A549 (cell line): ENCODE data around the gene CALCOCO1. TPM values are rescaled to one million over a fixed set of nuclear protein-coding genes. Genes with fewer than 3 reads are reported as not detected.
A peak's percentile ranks its signal among the peaks of the same experiment; 100 is the strongest.

Experiments used
- ATAC-seq, 2 experiments: fragments of 200-7000 bp in 1 of 2; fragments of >200 bp in 1 of 2; cut with Nextera tagmentation in 1 of 2; cut with Tn5 transposase in 1 of 2; 3 replicates each; pipeline versions ENCODE4 v1.8.0 to v1.9.1; 2018 to 2020; ENCODE audit warnings: mild to moderate bottlenecking in 1 of 2, moderate library complexity in 1 of 2
- CTCF ChIA-PET: fragments of 300-600 bp; sonication (Branson Sonifier 250); formaldehyde crosslinking; extraction: SDS; loops from one replicate; lab custom pipeline; 2021; ENCODE audit warnings: antibody characterized with exemption, inconsistent platforms; lab: Yijun Ruan, JAX
- POLR2A ChIA-PET: fragments of 350-600 bp; formaldehyde crosslinking; extraction: SDS; loops from one replicate; lab custom pipeline; 2021; ENCODE audit warnings: antibody characterized with exemption, inconsistent platforms; lab: Yijun Ruan, JAX
- DNase-seq, 2 experiments: peaks; one replicate each; pipeline versions ENCODE4 v3.0.0 to v3.0.0-alpha.2; 2011 to 2016; ENCODE audit warnings: low read depth in 1 of 2, low spot score in 1 of 2
- FAIRE-seq: peaks from 2 replicates; lab custom pipeline; 2011; peaks lifted over from hg19 to GRCh38; lab: Jason Lieb, UNC
- H3K27ac ChIP-seq, 2 experiments: fragments of >200 bp; sonication (Bioruptor Twin); formaldehyde crosslinking; 3 replicates each; pipeline ENCODE4 v1.5.1; 2016 to 2017
- H3K4me1 ChIP-seq: fragments of >200 bp; sonication (Bioruptor Twin); formaldehyde crosslinking; 3 replicates; pipeline ENCODE4 v1.6.1; 2016
- H3K4me2 ChIP-seq: fragments of >200 bp; sonication (Bioruptor Twin); formaldehyde crosslinking; 3 replicates; pipeline ENCODE4 v1.6.1; 2016
- H3K4me3 ChIP-seq: fragments of >200 bp; sonication (Bioruptor Twin); formaldehyde crosslinking; 3 replicates; pipeline ENCODE4 v1.5.1; 2016
- H3K9me3 ChIP-seq: fragments of >200 bp; sonication (Bioruptor Twin); formaldehyde crosslinking; 3 replicates; pipeline ENCODE4 v1.6.1; 2016
- BCL3 ChIP-seq: fragments of >200 bp; sonication (Bioruptor Twin); formaldehyde crosslinking; IDR thresholded peaks from 3 replicates; pipeline ENCODE4 v1.6.1; 2016
- CBX2 ChIP-seq: fragments of 200-600 bp; sonication (generic); IDR thresholded peaks from 2 replicates; pipeline ENCODE4 v1.6.1; 2016; ENCODE audit warnings: low read depth, mild to moderate bottlenecking, borderline replicate concordance
- CBX8 ChIP-seq: fragments of 200-600 bp; sonication (generic); IDR thresholded peaks from 2 replicates; pipeline ENCODE4 v1.6.1; 2016
- CHD2 ChIP-seq: fragments of 150-350 bp; IDR thresholded peaks from 2 replicates; pipeline ENCODE4 v1.6.1; 2014; ENCODE audit warnings: low read length; ENCODE audit not compliant: partially characterized antibody
- CHD4 ChIP-seq: fragments of 200-600 bp; sonication (generic); IDR thresholded peaks from 2 replicates; pipeline ENCODE4 v1.6.1; 2016; ENCODE audit warnings: antibody characterized with exemption, mild to moderate bottlenecking, borderline replicate concordance
- CTCF ChIP-seq: fragments of >200 bp; sonication (Bioruptor Twin); formaldehyde crosslinking; IDR thresholded peaks from 3 replicates; pipeline ENCODE4 v1.5.1; 2016
- E2F6 ChIP-seq: IDR thresholded peaks from 2 replicates; pipeline ENCODE4 v1.6.1; 2012; ENCODE audit warnings: low read depth, borderline replicate concordance
- EP300 ChIP-seq, 2 experiments: fragments of >200 bp; sonication (Bioruptor Twin); formaldehyde crosslinking; IDR thresholded peaks; 2 replicates in 1 of 2; 3 replicates in 1 of 2; pipeline ENCODE4 v1.6.1; 2016 to 2017
- FOXS1 ChIP-seq: fragments of 250-450 bp; sonication (Bioruptor Pico); IDR thresholded peaks from 2 replicates; pipeline ENCODE4 v1.5.0; 2020; ENCODE audit warnings: mild to moderate bottlenecking, moderate library complexity
- GATA3 ChIP-seq: IDR thresholded peaks from 2 replicates; pipeline ENCODE4 v1.6.1; 2012; ENCODE audit warnings: borderline replicate concordance
- HDAC2 ChIP-seq: fragments of 200-600 bp; sonication (generic); IDR thresholded peaks from 2 replicates; pipeline ENCODE4 v1.6.1; 2016
- HES2 ChIP-seq: fragments of >200 bp; sonication (Bioruptor Twin); formaldehyde crosslinking; IDR thresholded peaks from 2 replicates; pipeline ENCODE4 v1.6.1; 2016
- HMGXB4 ChIP-seq: fragments of 250-450 bp; sonication (Bioruptor Pico); IDR thresholded peaks from 2 replicates; pipeline ENCODE4 v1.5.0; 2021; ENCODE audit warnings: mild to moderate bottlenecking, moderate library complexity, borderline replicate concordance
- JUN ChIP-seq, 2 experiments: fragments of >200 bp; sonication (Bioruptor Twin); formaldehyde crosslinking; IDR thresholded peaks; 2 replicates in 1 of 2; 3 replicates in 1 of 2; pipeline ENCODE4 v1.6.1; 2016 to 2017
- JUNB ChIP-seq: fragments of >200 bp; sonication (Bioruptor Twin); formaldehyde crosslinking; IDR thresholded peaks from 2 replicates; pipeline ENCODE4 v1.6.1; 2016
- KDM5A ChIP-seq: fragments of 200-600 bp; sonication (generic); IDR thresholded peaks from 2 replicates; pipeline ENCODE4 v1.6.1; 2016; ENCODE audit warnings: antibody characterized with exemption, mild to moderate bottlenecking
- MAFK ChIP-seq: fragments of 450-650 bp; IDR thresholded peaks from 2 replicates; pipeline ENCODE4 v1.6.1; 2014; ENCODE audit not compliant: partially characterized antibody
- MAX ChIP-seq: IDR thresholded peaks from 2 replicates; pipeline ENCODE4 v1.6.1; 2012
- MYC ChIP-seq: IDR thresholded peaks from 2 replicates; pipeline ENCODE4 v1.6.1; 2012; ENCODE audit warnings: mild to moderate bottlenecking, inconsistent platforms, low read length, improper control_type of control experiment, borderline replicate concordance
- NFE2L2 ChIP-seq: fragments of 150-350 bp; conservative IDR thresholded peaks from 2 replicates; pipeline ENCODE4 v1.6.1; 2014; ENCODE audit warnings: low read length
- PBX3 ChIP-seq: IDR thresholded peaks from 2 replicates; pipeline ENCODE4 v1.6.1; 2012
- PHF8 ChIP-seq: fragments of 200-600 bp; sonication (generic); IDR thresholded peaks from 2 replicates; pipeline ENCODE4 v1.6.1; 2016; ENCODE audit warnings: low read depth, mild to moderate bottlenecking, antibody characterized with exemption, moderate library complexity, borderline replicate concordance
- POLR2A ChIP-seq: IDR thresholded peaks from 2 replicates; pipeline ENCODE4 v1.6.1; 2012; ENCODE audit warnings: mild to moderate bottlenecking, low read length
- RAD21 ChIP-seq, 2 experiments: fragments of >200 bp in 1 of 2; sonication (Bioruptor Twin) in 1 of 2; formaldehyde crosslinking in 1 of 2; IDR thresholded peaks in 1 of 2; conservative IDR thresholded peaks in 1 of 2; 2 replicates in 1 of 2; 3 replicates in 1 of 2; pipeline ENCODE4 v1.6.1; 2012 to 2018; ENCODE audit warnings: inconsistent platforms in 1 of 2
- RCOR1 ChIP-seq: fragments of 150-350 bp; IDR thresholded peaks from 2 replicates; pipeline ENCODE4 v1.6.1; 2014; ENCODE audit warnings: antibody characterized with exemption, low read length, low read depth
- WGBS: methylation state at CpG from one replicate; pipeline ENCODE4 v1.1.6; 2017; ENCODE audit errors: missing lambda C conversion rate; 5-methylcytosine and 5-hydroxymethylcytosine counted together
- polyA minus RNA-seq: library from RNA; depleted of rRNA, polyadenylated mRNA; stranded (reverse); fragments of >200 nt; gene quantifications from 2 replicates; pipeline ENCODE4 v1.2.3, GENCODE V29; 2011; rRNA and poly(A)+ RNA removed
- polyA plus RNA-seq, 4 experiments: library from polyadenylated mRNA; depleted of rRNA in 3 of 4; stranded (reverse); fragments of >200 nt; fragmentation: RNase III in 1 of 4; extraction: RNeasy Plus Mini Kit Qiagen cat#74134 plus additional on column Dnase treatment in 1 of 4; gene quantifications; 2 replicates in 3 of 4; 3 replicates in 1 of 4; pipeline ENCODE4 v1.2.3, GENCODE V29; 2011 to 2017

The CALCOCO1 gene
- polyA plus RNA-seq (2011; rRNA removed) (41.5 and 54.5 TPM in 2 replicates), polyA plus RNA-seq (2017; fragmentation: RNase III; extraction: RNeasy Plus Mini Kit Qiagen cat#74134 plus additional on column Dnase treatment) (18.7 to 28.8 TPM (median 28.7 TPM) in 3 replicates), polyA minus RNA-seq (49.6 and 75.0 TPM in 2 replicates)
- 15.6 and 21.3 TPM in 2 replicates for polyA plus RNA-seq (2012; cell fraction: cytosol; rRNA removed)
- 59.4 and 69.1 TPM in 2 replicates for polyA plus RNA-seq (2012; cell fraction: nucleus; rRNA removed)

GRCh38 chr12:53727310-53728041, at the start of gene CALCOCO1:
TSS of gene CALCOCO1 (minus strand) at chr12:53727452. CDS start at chr12:53725242, 2,210 bp downstream.
- peak within 1 kb of the TSS; percentile 72 to 76 for H3K27ac ChIP-seq
- FAIRE-seq (no peak), DNase-seq (peak; percentile 98 to 99), ATAC-seq (peak; percentile 99 to 100)
- WGBS: 2% methylated on average over 37 of the region's 38 CpGs
- H3K9me3 ChIP-seq: no peaks in the 10 kb centered on the region
- peak within 1 kb of the TSS; percentile 64 for H3K4me3 ChIP-seq
- H3K4me1 ChIP-seq: peaks cover 12% of the 10 kb centered on the region
- TF ChIP-seq CBX2: no peak
- no peak for TF ChIP-seq RCOR1
- no peak for TF ChIP-seq HDAC2
- TF ChIP-seq CHD4: no peak
- TF ChIP-seq MAFK: no peak
- no peak for TF ChIP-seq JUNB
- peak; percentile 36; the same call in 1 of the 2 replicates for TF ChIP-seq MYC
- 0 out of 3 replicates have a peak, but pooled peaks have one; percentile 31 for TF ChIP-seq BCL3
- TF ChIP-seq JUN (IDR thresholded peaks at IDR 0.05): peak; percentile 36 to 78; a peak in 4 of 5 replicates
- no peak for TF ChIP-seq NFE2L2
- TF ChIP-seq E2F6: peak; percentile 37; the same call in 1 of the 2 replicates
- TF ChIP-seq GATA3: no peak
- TF ChIP-seq HES2: no peak
- TF ChIP-seq PHF8: peak; percentile 22; the same call in 1 of the 2 replicates
- no peak for TF ChIP-seq FOXS1 (CRISPR knock-in tag)
- TF ChIP-seq CBX8: no peak
- TF ChIP-seq HMGXB4 (CRISPR knock-in tag): no peak
- no peak for TF ChIP-seq CTCF
- TF ChIP-seq PBX3: no peak
- no peak for TF ChIP-seq RAD21 (conservative IDR thresholded peaks at IDR 0.05 in 1 of 2, IDR thresholded peaks at IDR 0.05 in 1 of 2)
- no peak for TF ChIP-seq EP300 (IDR thresholded peaks at IDR 0.05)
- no peak for TF ChIP-seq KDM5A
- TF ChIP-seq MAX: peak; percentile 73
- no peak for TF ChIP-seq CHD2
- TF ChIP-seq POLR2A: peak; percentile 64
- peak within 1 kb of the TSS; percentile 85 for H3K4me2 ChIP-seq
- ChIA-PET POLR2A (no interaction called here), CTCF (interaction anchor here (0.7 to 24.8 kb wide), 11 partner anchors 8 to 480 kb away, joined by 3 to 833 read pairs (median 5); partner anchors contain the start of genes ATP5MC2 and HOXC10)
